BE2C (cell line): ENCODE data around the gene STRIT1.

Experiments used
- DNase-seq: peaks from one replicate; pipeline ENCODE4 v3.0.0-alpha.2; 2020
- H3K27me3 ChIP-seq: fragments of 250-450 bp; sonication (Bioruptor Pico); 2 replicates; pipeline ENCODE4 v1.5.1; 2020; ENCODE audit warnings: mild to moderate bottlenecking
- H3K36me3 ChIP-seq: fragments of 250-450 bp; sonication (Bioruptor Pico); 2 replicates; pipeline ENCODE4 v1.5.1; 2020; ENCODE audit warnings: mild to moderate bottlenecking
- H3K4me1 ChIP-seq: fragments of 250-450 bp; sonication (Bioruptor Pico); 2 replicates; pipeline ENCODE4 v1.5.1; 2020
- H3K4me3 ChIP-seq: 2 replicates; pipeline ENCODE4 v1.5.1; 2011; ENCODE audit warnings: low read depth, low read length
- H3K9me3 ChIP-seq: fragments of 250-450 bp; sonication (Bioruptor Pico); 2 replicates; pipeline ENCODE4 v1.5.1; 2020
- CTCF ChIP-seq: IDR thresholded peaks from 2 replicates; pipeline ENCODE4 v1.5.1; 2012; ENCODE audit warnings: mild to moderate bottlenecking, low read depth, low read length

The STRIT1 gene

GRCh38 chr3:155334215-155334913 lies 40.9 kb upstream of the STRIT1 start:
- Histone ChIP-seq H3K9me3 (no peaks in the 10 kb centered on the region), H3K4me3 (no peak overlapping the region), H3K27me3 (no peaks in the 10 kb centered on the region), H3K4me1 (peaks cover 27% of the 10 kb centered on the region), H3K36me3 (no peaks in the 10 kb centered on the region)
- DNase-seq = no peak
- no peak for TF ChIP-seq CTCF

GRCh38 chr3:155332716-155333115 lies 39.2 kb upstream of the STRIT1 start:
- Histone ChIP-seq H3K36me3 (no peaks in the 10 kb centered on the region), H3K4me3 (no peak overlapping the region), H3K27me3 (no peaks in the 10 kb centered on the region), H3K4me1 (peaks cover 29% of the 10 kb centered on the region), H3K9me3 (no peaks in the 10 kb centered on the region)
- no peak for DNase-seq
- TF ChIP-seq CTCF = no peak

- TF ChIP-seq CTCF = no peak
Measured at GRCh38 chr3:155331078-155331477, 37.6 kb upstream of the STRIT1 start.

GRCh38 chr3:155330370-155330769 lies 36.9 kb upstream of the STRIT1 start:
- H3K27me3 ChIP-seq = no peaks in the 10 kb centered on the region
- no peak overlapping the region for H3K4me3 ChIP-seq
- H3K36me3 ChIP-seq = no peaks in the 10 kb centered on the region
- DNase-seq = no peak
- no peak for TF ChIP-seq CTCF
- H3K9me3 ChIP-seq = no peaks in the 10 kb centered on the region
- H3K4me1 ChIP-seq = peaks cover 21% of the 10 kb centered on the region

More at GRCh38 chr3:155331078-155331477, 37.6 kb upstream of the STRIT1 start:
- no peak for DNase-seq
- Histone ChIP-seq H3K4me1 (peaks cover 28% of the 10 kb centered on the region), H3K36me3 (no peaks in the 10 kb centered on the region), H3K9me3 (no peaks in the 10 kb centered on the region), H3K4me3 (no peak overlapping the region), H3K27me3 (no peaks in the 10 kb centered on the region)

- Histone ChIP-seq H3K27me3 (no peaks in the 10 kb centered on the region), H3K4me1 (peaks cover 18% of the 10 kb centered on the region), H3K4me3 (no peak overlapping the region)
Measured at GRCh38 chr3:155329513-155330048, 36.1 kb upstream of the STRIT1 start.

More at GRCh38 chr3:155329513-155330048, 36.1 kb upstream of the STRIT1 start:
- no peak for DNase-seq
- no peaks in the 10 kb centered on the region for H3K9me3 ChIP-seq
- no peak for TF ChIP-seq CTCF
- no peaks in the 10 kb centered on the region for H3K36me3 ChIP-seq
